ENCODE data around the gene C1QTNF9B. TPM values are rescaled to one million over a fixed set of nuclear protein-coding genes. Genes with fewer than 3 reads are reported as not detected.
A peak's percentile ranks its signal among the peaks of the same experiment; 100 is the strongest.

C1QTNF9B gene
- total RNA-seq, 1 donor from 2014 or later, result not detected

- Histone ChIP-seq H3K9ac (ENCODE audit: low read length) (no peak overlapping the region), H3K9me3 (ENCODE audit: insufficient read depth, low read depth, low read length) (no peaks in the 10 kb centered on the region), H3K27ac (ENCODE audit: low read depth, low read length) (no peak overlapping the region), H3K27me3 (ENCODE audit: insufficient read depth, low read length) (no peaks in the 10 kb centered on the region), H3K79me2 (ENCODE audit: insufficient read depth, low read length) (no peaks in the 10 kb centered on the region), H2AFZ (ENCODE audit: low read depth, low read length) (no peak overlapping the region), H3K4me1 (ENCODE audit: insufficient read depth, low read length) (no peaks in the 10 kb centered on the region), H3K4me2 (ENCODE audit: low read length) (no peak overlapping the region), H3K36me3 (ENCODE audit: insufficient read depth, low read length) (peaks cover 11% of the 10 kb centered on the region), H4K20me1 (ENCODE audit: insufficient read depth, low read length) (no peaks in the 10 kb centered on the region), H3K4me3 (ENCODE audit: insufficient read depth, low read depth, low read length) (no peak overlapping the region)
- H3K9me3 Mint-ChIP-seq (ENCODE audit: unreplicated experiment), result no peaks in the 10 kb centered on the region
- no peak overlapping the region for H3K4me3 Mint-ChIP-seq (ENCODE audit: unreplicated experiment)
- H3K4me1 Mint-ChIP-seq (ENCODE audit: low read depth, unreplicated experiment), result no peaks in the 10 kb centered on the region
- TF ChIP-seq EZH2 (IDR thresholded peaks at IDR 0.05; ENCODE audit: insufficient read depth, low read length) (no peak), CTCF (IDR thresholded peaks at IDR 0.05; ENCODE audit: insufficient read depth, low read depth, low read length) (no peak)
- H3K27me3 Mint-ChIP-seq (ENCODE audit: low read depth, unreplicated experiment), result no peaks in the 10 kb centered on the region
- FAIRE-seq (peak; percentile 62), DNase-seq (ENCODE audit: low read depth) (no peak)
- H3K36me3 Mint-ChIP-seq (ENCODE audit: low read depth, unreplicated experiment), result peaks cover 12% of the 10 kb centered on the region
- no peak overlapping the region for H3K27ac Mint-ChIP-seq (ENCODE audit: unreplicated experiment)
Measured at GRCh38 chr13:23852351-23852750, 45.0 kb downstream of the C1QTNF9B start.

- H2AFZ ChIP-seq (ENCODE audit: low read depth, low read length), result no peak overlapping the region
Measured at GRCh38 chr13:23851106-23851505, 46.2 kb downstream of the C1QTNF9B start.

More at GRCh38 chr13:23851106-23851505, 46.2 kb downstream of the C1QTNF9B start:
- TF ChIP-seq EZH2 (IDR thresholded peaks at IDR 0.05; ENCODE audit: insufficient read depth, low read length), result no peak
- no peak for TF ChIP-seq CTCF (IDR thresholded peaks at IDR 0.05; ENCODE audit: insufficient read depth, low read depth, low read length)
- Histone ChIP-seq H3K27me3 (ENCODE audit: insufficient read depth, low read length) (no peaks in the 10 kb centered on the region), H3K9ac (ENCODE audit: low read length) (no peak overlapping the region), H3K36me3 (ENCODE audit: insufficient read depth, low read length) (peaks cover 10% of the 10 kb centered on the region), H3K27ac (ENCODE audit: low read depth, low read length) (no peak overlapping the region), H3K79me2 (ENCODE audit: insufficient read depth, low read length) (no peaks in the 10 kb centered on the region), H4K20me1 (ENCODE audit: insufficient read depth, low read length) (no peaks in the 10 kb centered on the region), H3K9me3 (ENCODE audit: insufficient read depth, low read depth, low read length) (no peaks in the 10 kb centered on the region), H3K4me3 (ENCODE audit: insufficient read depth, low read depth, low read length) (no peak overlapping the region), H3K4me2 (ENCODE audit: low read length) (no peak overlapping the region), H3K4me1 (ENCODE audit: insufficient read depth, low read length) (no peaks in the 10 kb centered on the region)
- H3K36me3 Mint-ChIP-seq (ENCODE audit: low read depth, unreplicated experiment), result peaks cover 9% of the 10 kb centered on the region
- H3K4me3 Mint-ChIP-seq (ENCODE audit: unreplicated experiment), result no peak overlapping the region
- H3K4me1 Mint-ChIP-seq (ENCODE audit: low read depth, unreplicated experiment), result no peaks in the 10 kb centered on the region
- FAIRE-seq (no peak), DNase-seq (ENCODE audit: low read depth) (peak; percentile 23)
- H3K27me3 Mint-ChIP-seq (ENCODE audit: low read depth, unreplicated experiment), result no peaks in the 10 kb centered on the region
- no peak overlapping the region for H3K27ac Mint-ChIP-seq (ENCODE audit: unreplicated experiment)
- no peaks in the 10 kb centered on the region for H3K9me3 Mint-ChIP-seq (ENCODE audit: unreplicated experiment)

Data from astrocyte (in vitro differentiated cells and primary cell).